HepG2 (cell line): ENCODE measurements around the gene SOST. TPM values are rescaled to one million over a fixed set of nuclear protein-coding genes. Genes with fewer than 3 reads are reported as not detected.

Experiments
- ATAC-seq: fragments of 200-7000 bp; cut with Tn5 transposase; 3 replicates; pipeline ENCODE4 v1.9.1; 2020; ENCODE audit warnings: mild to moderate bottlenecking, moderate library complexity
- BruUV-seq: library from RNA; stranded (reverse); fragments of 400-500 nt; replicated peaks from 2 replicates; lab custom pipeline; 2021; lab: Mats Ljungman, UMichigan
- CTCF ChIA-PET: fragments of 300-600 bp; formaldehyde crosslinking; extraction: SDS; loops from one replicate; lab custom pipeline; 2021; ENCODE audit warnings: low total read pairs, inconsistent platforms, low intra/inter-chr PET ratio; lab: Yijun Ruan, JAX
- POLR2A ChIA-PET: fragments of 350-600 bp; sonication (Branson Sonifier 250); formaldehyde crosslinking; loops from one replicate; lab custom pipeline; 2020; ENCODE audit warnings: antibody characterized with exemption, inconsistent platforms; lab: Yijun Ruan, JAX
- DNase-seq: peaks from one replicate; pipeline ENCODE4 v3.0.0-alpha.2; 2015; ENCODE audit warnings: low spot score
- FAIRE-seq: peaks from 3 replicates; lab custom pipeline; 2011; peaks lifted over from hg19 to GRCh38; lab: Jason Lieb, UNC
- H2AFZ ChIP-seq: one replicate; pipeline ENCODE4 v1.6.1; 2011; ENCODE audit warnings: low read length, inconsistent platforms
- H3K27ac ChIP-seq: fragments of 300-600 bp; 3 replicates; pipeline ENCODE4 v1.8.0; 2011; ENCODE audit warnings: mixed run types, mild to moderate bottlenecking, mixed read lengths, low read length, inconsistent platforms; ENCODE audit not compliant: insufficient read depth; ENCODE audit errors: extremely low read length
- H3K27me3 ChIP-seq, 2 experiments: fragments of 200-600 bp in 1 of 2; 2 replicates in 1 of 2; 3 replicates in 1 of 2; pipeline versions ENCODE4 v1.6.0 to v1.8.0; 2011; ENCODE audit warnings: low read length in 2 of 2, mild to moderate bottlenecking in 2 of 2, moderate library complexity in 2 of 2, inconsistent platforms in 1 of 2; ENCODE audit not compliant: insufficient read depth in 2 of 2, control insufficient read depth in 1 of 2
- H3K36me3 ChIP-seq, 2 experiments: fragments of 200-600 bp in 1 of 2; replicated peaks in 1 of 2; 2 replicates in 1 of 2; 3 replicates in 1 of 2; pipeline versions ENCODE4 v1.5.1 to v1.8.0; 2011; ENCODE audit warnings: low read length in 2 of 2, inconsistent platforms in 1 of 2; ENCODE audit not compliant: insufficient read depth in 2 of 2, control insufficient read depth in 1 of 2
- H3K4me1 ChIP-seq: 2 replicates; pipeline ENCODE4 v1.5.1; 2012; ENCODE audit warnings: low read length, inconsistent platforms; ENCODE audit not compliant: insufficient read depth
- H3K4me2 ChIP-seq: 2 replicates; pipeline ENCODE4 v1.6.0; 2011; ENCODE audit warnings: low read depth, low read length, inconsistent platforms
- H3K4me3 ChIP-seq, 3 experiments: fragments of 200-600 bp in 1 of 3; sonication (generic), shearing (Covaris generic) in 1 of 3; replicated peaks in 1 of 3; 2 replicates each; pipeline ENCODE4 v1.5.1; 2011 to 2016; ENCODE audit warnings: low read length in 3 of 3, inconsistent platforms in 2 of 3, low read depth in 2 of 3, mild to moderate bottlenecking in 2 of 3, control low read depth in 1 of 3, mixed read lengths in 1 of 3; ENCODE audit not compliant: insufficient read depth in 1 of 3
- H3K79me2 ChIP-seq: one replicate; pipeline ENCODE4 v1.6.1; 2011; ENCODE audit warnings: low read length, inconsistent platforms; ENCODE audit not compliant: insufficient read depth
- H3K9ac ChIP-seq: 2 replicates; pipeline ENCODE4 v1.6.0; 2011; ENCODE audit warnings: mild to moderate bottlenecking, low read depth, low read length, inconsistent platforms; ENCODE audit not compliant: insufficient read depth
- H3K9me3 ChIP-seq: 2 replicates; pipeline ENCODE4 v1.5.1; 2012; ENCODE audit warnings: mild to moderate bottlenecking, low read length
- H4K20me1 ChIP-seq: 2 replicates; pipeline ENCODE4 v1.6.0; 2011; ENCODE audit warnings: inconsistent platforms, mild to moderate bottlenecking, low read length, moderate library complexity; ENCODE audit not compliant: insufficient read depth
- ATM ChIP-seq: fragments of 450-650 bp; IDR thresholded peaks from 2 replicates; pipeline ENCODE4 v1.7.1; 2017; ENCODE audit warnings: mild to moderate bottlenecking, borderline replicate concordance
- MAFF ChIP-seq: IDR thresholded peaks from 2 replicates; pipeline ENCODE4 v1.6.1; 2011; ENCODE audit warnings: low read depth, low read length, improper control_type of control experiment
- MAFK ChIP-seq, 2 experiments: IDR thresholded peaks in 1 of 2; conservative IDR thresholded peaks in 1 of 2; 2 replicates each; pipeline ENCODE4 v1.6.1; 2011; ENCODE audit warnings: improper control_type of control experiment in 2 of 2, low read length in 2 of 2
- PBX3 ChIP-seq: sonication (generic); formaldehyde crosslinking; IDR thresholded peaks from 2 replicates; pipeline ENCODE4 v1.8.1; 2023; ENCODE audit warnings: missing genetic modification reagents, inconsistent platforms, borderline replicate concordance
- RFX3 ChIP-seq: IDR thresholded peaks from 2 replicates; pipeline ENCODE4 v1.6.1; 2016; ENCODE audit warnings: missing biosample characterization, missing genetic modification reagents
- TAF15 ChIP-seq: fragments of 200-400 bp; formaldehyde crosslinking; IDR thresholded peaks from one replicate; pipeline ENCODE4 v1.6.1; 2018; ENCODE audit warnings: mild to moderate bottlenecking, low read depth, low read length; ENCODE audit not compliant: poor library complexity, severe bottlenecking
- ZNF251 ChIP-seq: sonication (generic); formaldehyde crosslinking; IDR thresholded peaks from 2 replicates; pipeline ENCODE4 v1.9.0; 2021; ENCODE audit warnings: mild to moderate bottlenecking, missing genetic modification reagents
- ZNF574 ChIP-seq: sonication (generic); formaldehyde crosslinking; IDR thresholded peaks from 2 replicates; pipeline ENCODE4 v1.4.0; 2020; ENCODE audit warnings: missing genetic modification reagents
- ZNF710 ChIP-seq: sonication (generic); formaldehyde crosslinking; IDR thresholded peaks from 2 replicates; pipeline ENCODE4 v1.5.0; 2020; ENCODE audit warnings: mild to moderate bottlenecking, missing genetic modification reagents, borderline replicate concordance
- ZNF781 ChIP-seq: sonication (generic); formaldehyde crosslinking; IDR thresholded peaks from 2 replicates; pipeline ENCODE4 v1.5.1; 2020; ENCODE audit warnings: borderline replicate concordance, mild to moderate bottlenecking, missing genetic modification reagents; ENCODE audit errors: not compliant biosample characterization
- WGBS: methylation state at CpG from one replicate; pipeline ENCODE4 v1.1.6; 2017; ENCODE audit warnings: low lambda C conversion rate; 5-methylcytosine and 5-hydroxymethylcytosine counted together
- in situ Hi-C: cut with HindIII; loops from 2 replicates; pipeline ENCODE4 v1.10.0; 2017; ENCODE audit warnings: low pct_unique_long_range_greater_than_20kb; ENCODE audit not compliant: extremely low pct_ligation_motif_present
- intact Hi-C: fragments of 100-400 bp; cut with micrococcal nuclease; formaldehyde crosslinking; loops from one replicate; pipeline ENCODE4 v1.10.0; 2022; ENCODE audit not compliant: unreplicated experiment
- polyA plus RNA-seq, 8 experiments: library from polyadenylated mRNA; depleted of rRNA in 3 of 8; stranded (reverse) in 7 of 8; unstranded in 1 of 8; fragments of >200 nt; fragmentation: Illumina TruSeq in 4 of 8; extraction: Trizol in 4 of 8; gene quantifications; 2 replicates each; pipeline versions ENCODE4 v1.2.1 to v1.2.3, GENCODE V29; 2011 to 2016; ENCODE audit warnings: low read depth in 4 of 8, missing spikeins in 1 of 8, mixed read lengths in 1 of 8; ENCODE audit not compliant: insufficient read depth in 1 of 8
- total RNA-seq, 5 experiments: library from RNA; depleted of rRNA; stranded (reverse); fragments of >200 nt; fragmentation: Illumina TruSeq; extraction: Trizol; gene quantifications; 2 replicates each; pipeline ENCODE4 v1.2.3, GENCODE V29; 2016; ENCODE audit warnings: low read depth in 1 of 5

Gene SOST
- total and polyA plus RNA-seq, 2 of the 13 experiments (the other 11 are each of a cell fraction or from before 2014, with no cell fraction given): not detected

GRCh38 chr17:43713494-43714162 lies 45.0 kb downstream of the SOST start (continued):
- TF ChIP-seq ATM (no peak), PBX3 (CRISPR knock-in tag) (no peak)

- intact Hi-C loops (no loop called here), in situ Hi-C loops (no loop called here)
- H3K4me2 ChIP-seq: no peak overlapping the region
- POLR2A ChIA-PET: no interaction called here
- no peaks in the 10 kb centered on the region for H3K36me3 ChIP-seq
- H4K20me1 ChIP-seq: no peaks in the 10 kb centered on the region
- WGBS: 52% methylated on average over 6 of the region's 6 CpGs
- CTCF ChIA-PET: no interaction called here
- no peak overlapping the region for H3K4me3 ChIP-seq
- ATAC-seq (no peak), FAIRE-seq (no peak), DNase-seq (no peak)
- H3K9me3 ChIP-seq: no peaks in the 10 kb centered on the region
- TF ChIP-seq ZNF251 (CRISPR knock-in tag): no peak
- no peak for TF ChIP-seq ZNF574 (CRISPR knock-in tag)
- TF ChIP-seq ZNF781 (CRISPR knock-in tag): no peak
- TF ChIP-seq TAF15: no peak
- peak; percentile 88 to 90 for TF ChIP-seq MAFK (conservative IDR thresholded peaks at IDR 0.05 in 1 of 2, IDR thresholded peaks at IDR 0.05 in 1 of 2; ENCODE audit: low read length in 2 of 2)
- TF ChIP-seq RFX3: no peak
- peak; percentile 81 for TF ChIP-seq MAFF
- no peak for TF ChIP-seq ZNF710 (CRISPR knock-in tag)
- no peaks in the 10 kb centered on the region for H3K79me2 ChIP-seq
- peaks cover 4 to 75% of the 10 kb centered on the region in 2 experiments for H3K27me3 ChIP-seq
- H3K4me1 ChIP-seq: peaks cover 15% of the 10 kb centered on the region
- H2AFZ ChIP-seq: no peak overlapping the region
- H3K9ac ChIP-seq: no peak overlapping the region
- H3K27ac ChIP-seq: no peak overlapping the region
- BruUV-seq: no TSS peak
These were observed 46.2 kb downstream of the SOST start for GRCh38 chr17:43712397-43712796.
